NCI-H2081 (cell line): ENCODE measurements around the gene SOX21.

Source experiments
- DNase-seq, 2 experiments: peaks; one replicate each; lab custom pipeline; 2025; lab: John Stamatoyannopoulos, UW

Gene SOX21

GRCh38 chr13:94679614-94680013 is 32.7 kb downstream of the SOX21 start:
- DNase-seq, result no peak

GRCh38 chr13:94678845-94679244 is 33.5 kb downstream of the SOX21 start:
- DNase-seq, result no peak

GRCh38 chr13:94677799-94678198 is 34.5 kb downstream of the SOX21 start:
- DNase-seq, result no peak

GRCh38 chr13:94674609-94675348 is 37.6 kb downstream of the SOX21 start:
- peak; percentile 62 to 70 for DNase-seq

- DNase-seq, result no peak
Measured at GRCh38 chr13:94673851-94674250, 38.5 kb downstream of the SOX21 start.

GRCh38 chr13:94672400-94672799 is 39.9 kb downstream of the SOX21 start:
- no peak for DNase-seq

GRCh38 chr13:94667190-94667589 is 45.2 kb downstream of the SOX21 start:
- DNase-seq, result no peak

GRCh38 chr13:94666065-94666464 is 46.3 kb downstream of the SOX21 start:
- DNase-seq, result no peak

GRCh38 chr13:94664889-94665288 is 47.5 kb downstream of the SOX21 start:
- DNase-seq, result no peak

GRCh38 chr13:94662274-94662945 is 49.9 kb downstream of the SOX21 start:
- DNase-seq, result no peak

- DNase-seq, result no peak
Measured at GRCh38 chr13:94661406-94661805, 50.9 kb downstream of the SOX21 start.

- DNase-seq, result peak in 1 of 2 experiments; percentile 57
Measured at GRCh38 chr13:94660695-94661326, 51.5 kb downstream of the SOX21 start.
